ENCODE measurements around the gene COBLL1.
"Not testable (repeated sequence)": the region's sequence is repeated elsewhere in the genome, so short reads cannot be mapped to it uniquely, and the experiment has no call there.

COBLL1 gene

DNA sequence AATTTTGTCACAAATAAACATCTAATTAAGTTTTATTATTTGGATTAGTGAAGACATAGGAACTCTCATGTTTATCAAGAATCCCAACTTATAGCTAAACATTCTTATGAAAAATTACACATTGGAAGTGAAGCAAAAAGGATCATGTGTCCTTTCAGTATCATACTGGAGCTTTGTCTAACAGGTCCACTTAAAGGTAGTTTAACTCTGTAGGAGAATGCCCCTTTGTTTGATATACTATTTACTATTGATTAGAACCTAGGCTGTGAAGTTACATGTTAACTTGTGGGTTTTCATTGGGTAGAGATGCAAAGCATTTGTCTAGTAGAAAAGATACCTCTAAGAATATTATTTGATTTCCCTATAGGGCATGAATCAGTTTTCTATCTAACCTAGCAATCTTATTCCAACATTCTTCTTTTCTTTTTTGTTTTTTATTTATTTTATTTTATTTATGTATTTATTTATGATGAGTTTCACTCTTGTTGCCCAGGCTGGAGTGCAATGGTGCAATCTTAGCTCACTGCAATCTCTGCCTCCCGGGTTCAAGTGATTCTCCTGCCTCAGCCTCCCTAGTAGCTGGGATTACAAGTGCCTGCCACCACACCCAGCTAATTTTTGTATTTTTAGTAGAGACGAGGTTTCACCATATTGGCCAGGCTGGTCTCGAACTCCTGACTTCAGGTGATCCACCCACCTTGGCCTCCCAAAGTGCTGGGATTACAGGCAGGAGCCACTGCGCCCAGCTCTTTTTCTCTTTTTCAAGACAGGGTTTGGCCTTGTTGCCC lies 18.5 kb upstream of the COBLL1 start:
- FAIRE-seq; DNase-seq (ENCODE audit: extremely low spot score, insufficient read length, low read depth): not testable (repeated sequence)

DNA sequence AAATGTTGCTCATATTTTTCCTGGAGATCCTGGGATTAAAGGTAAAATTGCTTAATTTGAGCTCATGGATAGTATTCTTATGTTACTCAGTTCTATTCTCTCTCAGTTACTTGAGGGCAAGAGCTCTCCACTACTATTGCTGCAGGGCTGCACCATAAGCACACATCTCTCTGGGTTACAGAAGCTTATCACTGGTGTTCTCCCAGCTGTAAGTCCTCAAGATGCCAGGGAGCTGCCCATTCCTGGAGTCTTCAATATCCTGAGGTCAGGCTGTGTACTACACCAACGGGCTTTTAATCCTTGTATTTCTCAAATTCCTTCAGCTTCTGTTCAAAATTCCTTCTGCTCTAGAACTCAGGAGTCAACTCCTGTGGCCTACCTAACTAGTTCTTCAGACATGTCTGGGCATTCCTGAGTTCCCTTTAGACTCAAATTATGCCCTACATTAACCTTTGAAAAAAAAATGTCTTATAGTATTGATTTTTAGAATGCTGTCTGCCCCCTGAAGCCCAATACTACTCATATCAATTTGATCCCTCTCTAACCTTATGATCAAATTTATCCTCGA lies 17.7 kb upstream of the COBLL1 start:
- FAIRE-seq (no peak), DNase-seq (ENCODE audit: extremely low spot score, insufficient read length, low read depth) (no peak)

DNA sequence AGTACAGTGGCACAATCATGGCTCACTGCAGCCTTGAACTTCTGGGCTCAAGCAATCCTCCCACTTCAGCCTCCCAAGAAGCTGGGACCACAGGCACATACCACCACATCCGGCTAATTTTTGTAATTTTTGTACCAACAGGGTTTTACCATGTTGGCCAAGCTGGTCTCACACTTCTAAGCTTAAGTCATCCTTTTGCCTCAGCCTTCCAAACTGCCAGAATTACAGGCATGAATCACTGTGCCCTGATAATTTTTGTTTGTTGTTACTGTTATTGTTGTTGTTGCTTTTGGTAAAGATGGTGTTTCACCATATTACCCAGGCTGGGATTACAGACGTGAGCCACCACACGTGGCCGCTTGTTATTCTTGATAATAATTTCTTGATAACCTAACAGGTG lies 10.5 kb upstream of the COBLL1 start:
- no peak for FAIRE-seq
- no peak for DNase-seq (ENCODE audit: extremely low spot score, insufficient read length, low read depth)

DNA sequence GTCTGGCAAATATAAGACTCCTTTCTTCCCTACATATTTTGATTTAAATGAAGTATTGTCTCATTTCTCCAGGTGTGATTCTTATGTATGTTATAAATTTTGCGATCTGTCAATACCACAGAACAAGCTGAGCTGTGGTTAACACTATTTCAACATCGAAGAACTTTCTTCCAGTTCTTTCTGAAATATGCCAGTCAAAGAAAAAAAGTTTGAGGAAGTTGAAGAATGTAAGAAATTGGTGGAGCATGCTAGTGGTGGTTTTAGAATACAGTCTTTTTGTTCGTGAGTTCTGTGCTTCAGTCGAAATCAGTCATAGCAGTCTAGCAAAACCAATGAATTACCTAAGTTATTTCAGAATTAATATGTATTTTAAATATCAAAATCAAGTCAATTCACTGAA lies 8.6 kb upstream of the COBLL1 start:
- no peak for FAIRE-seq

DNA sequence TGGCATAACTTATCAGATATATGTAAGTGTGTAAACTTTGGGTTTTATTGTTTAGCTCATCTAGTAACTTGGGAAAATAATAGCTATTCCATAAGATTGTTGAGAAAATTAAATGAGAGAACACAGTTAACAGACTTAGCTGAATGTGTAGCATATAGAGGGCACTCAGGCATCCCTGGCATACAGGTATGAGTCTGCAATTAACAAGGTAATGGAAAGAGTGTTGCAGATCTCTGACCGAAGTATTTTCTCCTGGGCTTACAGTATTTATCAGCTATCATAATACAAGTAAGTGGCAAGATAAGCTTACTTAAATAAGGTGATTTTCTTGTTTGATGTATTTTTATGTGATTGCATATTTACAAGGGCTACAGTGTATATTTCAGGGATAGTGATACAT lies 7.9 kb upstream of the COBLL1 start:
- DNase-seq (ENCODE audit: extremely low spot score, insufficient read length, low read depth): no peak
- FAIRE-seq: no peak

More for the DNA sequence above, 8.6 kb upstream of the COBLL1 start:
- no peak for DNase-seq (ENCODE audit: extremely low spot score, insufficient read length, low read depth)

DNA sequence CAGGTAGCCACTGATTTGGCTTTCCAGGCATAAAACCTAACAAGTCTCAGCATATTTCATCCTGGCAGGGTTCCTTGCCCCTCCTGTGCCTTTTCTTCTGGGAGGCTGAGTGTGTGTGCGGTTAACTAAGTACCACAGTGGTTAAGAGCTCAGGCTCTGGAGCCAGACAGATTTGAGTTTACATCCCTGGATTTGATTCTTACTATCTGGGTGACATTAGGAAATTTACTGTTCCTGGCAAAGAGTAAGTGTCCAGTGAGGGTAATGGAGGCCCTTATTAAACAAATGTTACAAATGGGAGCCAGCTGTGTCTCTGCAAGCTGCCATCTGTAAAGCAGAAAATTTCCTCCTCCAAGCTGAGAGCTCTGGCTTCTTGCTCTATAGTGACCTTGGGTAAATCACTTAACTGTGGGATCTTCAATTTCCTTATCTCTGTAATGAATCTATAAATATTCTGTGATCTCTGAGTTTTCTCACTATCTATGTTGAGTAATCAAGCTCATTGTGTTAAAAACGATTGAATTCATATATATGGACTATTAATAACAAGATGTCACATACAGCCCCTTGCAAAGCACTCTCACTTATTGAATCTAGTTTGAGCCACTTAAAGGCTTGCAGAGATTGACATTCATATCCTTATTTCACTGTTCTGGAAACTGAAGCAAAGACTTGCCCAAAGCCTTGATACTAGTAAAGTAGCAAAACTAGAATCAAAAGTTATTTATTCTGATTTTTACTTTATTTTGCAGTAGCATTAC lies 6.5 kb upstream of the COBLL1 start:
- DNase-seq (ENCODE audit: extremely low spot score, insufficient read length, low read depth) (no peak), FAIRE-seq (no peak)

DNA sequence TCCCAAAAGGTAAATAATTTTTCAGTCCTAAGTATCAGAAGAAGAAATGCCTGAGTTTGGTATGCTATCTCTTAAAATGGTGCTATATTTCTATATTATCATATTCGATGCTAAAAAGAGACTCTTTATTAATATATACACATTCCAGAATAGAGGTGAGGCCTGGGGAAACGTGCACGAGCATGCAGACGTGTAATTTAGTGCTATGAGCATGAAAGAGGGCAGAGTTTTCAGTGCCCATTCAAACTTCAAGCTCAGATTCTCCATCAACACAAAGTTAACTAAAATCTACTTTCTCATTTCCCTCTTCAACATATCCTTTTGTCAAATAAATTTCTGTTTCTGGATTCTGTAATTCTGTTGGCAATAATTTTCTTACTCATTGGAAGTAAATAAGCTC lies 5.7 kb upstream of the COBLL1 start:
- FAIRE-seq (no peak), DNase-seq (ENCODE audit: extremely low spot score, insufficient read length, low read depth) (no peak)

DNA sequence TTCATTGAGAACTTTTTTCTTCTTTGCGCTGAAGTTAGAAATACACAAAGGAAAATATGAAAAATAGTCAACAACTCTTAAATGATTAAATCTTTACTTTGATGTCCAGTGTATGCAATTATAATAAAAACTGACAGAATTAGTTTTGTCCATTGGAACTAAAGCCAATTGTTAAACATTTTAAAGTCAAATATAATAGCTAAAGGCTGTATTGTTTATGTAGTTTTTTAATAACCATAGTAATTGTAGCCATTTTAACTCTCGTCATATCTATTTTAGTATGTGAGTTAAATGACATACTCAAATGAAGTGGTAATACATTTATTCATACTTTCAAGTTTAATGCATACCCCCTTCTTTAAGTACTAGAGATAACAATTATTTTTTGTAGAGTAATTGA lies 4.7 kb upstream of the COBLL1 start:
- DNase-seq (ENCODE audit: extremely low spot score, insufficient read length, low read depth): no peak
- no peak for FAIRE-seq

DNA sequence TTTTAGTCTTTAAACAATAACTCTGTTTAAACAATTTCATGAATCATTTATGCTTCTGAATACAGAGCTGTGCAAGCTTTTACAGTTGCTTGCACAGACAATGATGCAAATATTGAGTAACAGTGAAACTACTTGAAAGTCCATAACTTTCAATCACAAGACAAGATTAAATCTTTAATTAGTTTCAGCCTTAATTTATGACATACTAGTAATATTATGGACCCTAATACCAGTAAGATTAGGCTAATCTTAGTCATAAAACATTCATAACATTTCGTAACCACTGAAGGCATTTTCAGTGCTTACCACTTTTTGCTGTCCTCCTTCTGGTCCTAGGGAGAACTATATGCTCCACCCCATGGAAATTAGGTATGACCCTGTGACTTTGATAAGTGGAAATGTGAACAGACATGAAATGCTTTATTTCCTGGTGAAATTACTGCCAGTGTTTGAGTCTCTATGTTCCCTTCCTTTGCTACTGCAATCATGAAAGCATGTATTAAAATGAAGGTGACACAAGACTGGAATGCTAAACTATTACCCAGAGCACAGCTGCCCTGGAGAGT lies 1.8 kb upstream of the COBLL1 start:
- FAIRE-seq (no peak), DNase-seq (ENCODE audit: extremely low spot score, insufficient read length, low read depth) (no peak)

DNA sequence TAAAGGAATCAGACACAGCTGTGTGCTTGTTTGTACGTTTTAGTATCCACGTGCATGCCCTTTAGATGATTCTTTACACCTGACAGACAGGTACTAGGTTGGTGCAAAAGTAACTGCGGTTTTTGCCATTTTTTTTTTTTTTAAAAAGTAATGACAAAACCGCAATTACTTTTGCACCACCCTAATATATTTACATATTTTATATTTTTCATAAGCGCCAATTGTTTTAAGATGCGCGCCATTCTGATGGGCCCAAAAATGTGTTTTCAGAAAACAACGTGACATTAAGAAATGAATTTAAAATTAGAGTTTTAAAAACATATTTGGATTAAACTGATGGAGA lies 972 bp upstream of the COBLL1 start:
- DNase-seq (ENCODE audit: extremely low spot score, insufficient read length, low read depth) (no peak), FAIRE-seq (no peak)

DNA sequence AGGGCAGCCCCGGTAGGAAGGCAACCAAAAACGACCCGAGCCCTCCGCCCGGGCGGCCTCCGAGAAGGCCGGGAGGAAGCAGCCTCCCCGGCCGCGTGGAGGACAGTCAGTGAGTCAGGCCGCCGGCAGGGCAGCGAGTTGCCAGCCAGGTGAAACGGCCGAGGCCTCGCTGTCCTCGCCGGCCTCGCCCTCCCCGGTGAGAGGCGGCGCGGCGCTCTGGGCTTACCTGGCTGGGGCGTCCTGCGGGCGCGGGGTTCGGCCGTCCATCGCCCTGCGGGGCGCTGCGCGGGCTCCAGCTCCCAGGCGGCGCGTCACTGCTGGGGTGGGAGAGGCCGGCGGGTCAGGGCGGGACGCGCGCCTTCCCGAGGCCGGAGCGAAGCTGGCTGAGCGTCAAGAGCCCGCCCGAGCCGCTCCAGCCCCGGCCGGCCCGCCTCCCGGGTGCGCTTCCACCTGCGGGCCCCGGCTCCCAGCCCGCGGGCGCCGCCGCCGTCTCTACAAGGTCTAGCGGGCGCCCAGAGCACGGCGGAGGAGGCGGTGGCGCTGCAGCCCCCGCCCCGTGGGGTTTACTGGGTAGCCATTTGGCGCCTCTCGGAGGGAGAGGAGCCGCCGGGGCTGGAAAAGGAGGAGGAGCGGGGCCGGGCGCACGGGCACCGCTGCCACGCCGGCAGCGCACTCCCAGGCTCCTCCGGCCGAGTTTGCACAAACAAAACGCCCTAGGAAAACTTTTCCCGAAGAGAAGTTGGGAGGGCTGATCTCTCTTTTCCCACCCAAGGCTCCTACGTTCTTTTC lies 499 bp downstream of the COBLL1 start:
- FAIRE-seq: no peak
- DNase-seq (ENCODE audit: extremely low spot score, insufficient read length, low read depth): no peak

DNA sequence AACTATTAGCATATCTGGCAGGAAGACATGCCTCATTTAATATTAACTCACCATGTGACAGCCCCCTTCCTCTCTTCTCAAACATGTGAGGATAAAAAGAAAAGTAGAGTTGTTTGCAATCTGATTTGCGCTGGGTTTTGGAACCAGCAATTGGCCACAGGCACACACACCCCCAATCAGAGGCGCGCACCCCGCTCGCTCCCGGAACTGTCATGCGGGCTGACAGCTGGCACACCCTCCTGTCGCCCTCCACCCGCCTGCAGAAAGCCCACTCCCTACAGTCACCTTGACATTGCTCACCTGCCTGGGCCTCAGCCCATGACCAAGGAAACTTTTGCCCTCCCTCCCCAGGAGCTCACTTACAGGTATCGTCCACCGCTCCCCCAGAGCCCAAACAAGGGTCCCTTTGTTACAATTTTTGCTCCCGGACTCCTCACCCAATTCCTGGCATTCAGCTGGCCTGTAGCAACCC lies 1.1 kb downstream of the COBLL1 start:
- DNase-seq (ENCODE audit: extremely low spot score, insufficient read length, low read depth) (no peak), FAIRE-seq (no peak)

DNA sequence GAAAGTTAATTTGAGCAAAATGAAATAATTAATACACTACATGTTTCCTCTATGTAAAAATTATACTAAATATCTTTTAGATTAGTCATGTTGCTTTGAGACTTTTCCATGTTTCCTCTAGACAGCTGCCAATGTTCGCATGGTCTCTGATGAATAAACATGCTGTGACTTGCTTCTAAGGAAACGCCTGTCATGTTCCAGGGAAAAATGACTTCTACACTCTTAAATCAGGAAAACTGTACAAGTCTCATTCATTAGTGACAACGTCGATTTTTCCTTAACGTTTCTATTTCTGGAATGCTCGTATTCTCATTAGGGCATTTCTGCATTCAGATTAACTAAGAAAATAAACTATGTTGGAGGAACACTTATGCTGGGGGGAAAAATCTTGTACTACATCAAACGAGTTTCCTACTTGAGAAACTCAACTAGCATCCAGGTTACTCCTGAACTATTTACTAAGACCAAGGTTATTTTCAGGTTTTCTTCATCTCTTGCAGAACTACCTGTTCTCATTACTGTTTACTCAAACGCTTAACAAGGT lies 1.6 kb downstream of the COBLL1 start:
- DNase-seq (ENCODE audit: extremely low spot score, insufficient read length, low read depth): no peak
- no peak for FAIRE-seq

DNA sequence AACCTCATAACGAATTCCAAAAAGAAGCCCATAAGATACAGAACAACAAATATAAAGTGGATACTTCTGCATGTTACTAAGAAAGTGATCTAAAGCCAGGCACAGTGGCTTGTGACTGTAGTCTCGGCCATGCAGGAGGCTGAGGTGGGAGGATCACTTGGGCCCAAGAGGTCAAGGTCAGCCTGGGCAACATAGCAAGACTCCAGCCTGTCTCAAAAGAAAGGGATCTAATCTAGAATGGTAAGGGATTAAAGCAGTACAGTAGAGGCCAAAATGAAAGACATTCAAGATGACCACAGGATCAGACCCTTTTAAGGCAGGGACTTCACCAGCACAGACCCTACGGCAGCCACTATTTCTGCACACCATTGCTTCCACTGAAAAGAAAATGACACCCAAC lies 3.8 kb downstream of the COBLL1 start:
- FAIRE-seq (no peak), DNase-seq (ENCODE audit: extremely low spot score, insufficient read length, low read depth) (no peak)

DNA sequence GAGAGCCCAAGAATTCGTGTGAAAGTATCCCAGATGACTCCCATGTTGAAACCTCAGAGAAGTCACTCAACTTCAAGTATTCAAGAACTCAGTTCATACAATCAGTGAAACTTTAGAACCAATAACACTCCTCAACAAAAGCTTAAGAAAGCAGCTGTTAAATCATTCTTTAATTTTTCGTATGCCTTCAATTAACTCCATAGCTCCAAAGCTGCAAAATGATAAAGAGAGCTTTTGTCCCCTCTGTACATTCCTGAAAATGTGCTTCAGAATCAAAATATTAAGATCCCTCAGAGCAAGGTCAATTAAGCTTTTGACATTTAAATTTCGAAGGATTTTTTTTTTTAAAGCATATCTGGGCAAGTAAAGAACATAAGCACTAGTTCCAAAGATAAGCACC lies 4.7 kb downstream of the COBLL1 start:
- FAIRE-seq: no peak
- DNase-seq (ENCODE audit: extremely low spot score, insufficient read length, low read depth): no peak

DNA sequence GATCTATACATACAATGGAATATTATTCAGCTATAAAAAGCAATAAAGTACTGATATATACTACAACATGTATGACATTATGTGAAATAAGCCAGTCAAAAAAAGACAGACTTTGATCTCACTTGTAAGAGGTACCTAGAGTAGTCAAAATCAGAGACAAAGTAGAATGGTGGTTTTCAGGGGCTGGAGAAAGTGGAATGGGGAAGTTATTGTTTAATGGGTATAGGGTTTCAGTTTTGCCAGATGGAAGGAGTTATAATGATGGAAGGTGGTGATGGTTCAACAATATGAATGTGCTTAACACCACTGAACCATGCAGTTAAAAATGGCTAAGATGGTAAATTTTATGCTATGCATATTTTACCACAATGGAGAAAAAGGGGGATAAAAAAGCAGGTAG lies 6.3 kb downstream of the COBLL1 start:
- DNase-seq (ENCODE audit: extremely low spot score, insufficient read length, low read depth) (no peak), FAIRE-seq (no peak)

DNA sequence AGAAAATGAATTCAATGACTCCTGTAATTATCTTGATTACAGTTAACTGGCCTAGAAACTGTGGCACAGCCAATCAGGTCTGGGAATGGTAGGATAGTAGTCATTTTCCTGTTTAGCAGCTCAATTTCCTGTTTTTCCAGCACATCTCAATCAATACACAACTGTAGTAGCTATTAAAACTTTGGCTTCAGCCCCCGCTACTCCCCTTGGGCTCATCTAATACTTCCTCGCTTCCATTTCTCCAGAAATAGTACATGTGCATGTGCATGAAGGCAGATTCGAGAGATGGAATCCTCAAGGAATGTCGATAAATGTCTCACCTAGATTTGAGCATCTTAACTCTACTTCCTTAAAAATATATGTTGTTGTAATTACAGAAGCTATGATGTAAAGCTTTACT lies 9.7 kb downstream of the COBLL1 start:
- DNase-seq (ENCODE audit: extremely low spot score, insufficient read length, low read depth) (no peak), FAIRE-seq (no peak)

DNA sequence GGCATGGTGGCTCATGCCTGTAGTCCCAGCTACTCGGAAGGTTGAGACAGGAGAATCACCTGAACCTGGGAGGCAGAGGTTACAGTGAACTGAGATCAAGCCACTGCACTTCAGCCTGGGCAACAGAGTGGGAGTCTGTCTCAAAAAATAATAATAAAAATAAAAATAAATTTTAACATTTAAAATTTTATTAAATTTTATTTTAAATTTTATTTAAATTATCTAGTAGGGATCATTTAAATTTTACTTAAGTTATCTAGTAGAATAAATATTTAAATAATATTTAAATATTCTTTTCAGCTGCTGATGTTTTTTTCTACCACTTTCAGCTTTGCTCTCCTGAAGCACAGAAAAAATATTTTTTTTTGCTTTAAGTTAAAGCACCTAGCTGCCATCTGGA lies 10.4 kb downstream of the COBLL1 start:
- no peak for DNase-seq (ENCODE audit: extremely low spot score, insufficient read length, low read depth)
- no peak for FAIRE-seq

DNA sequence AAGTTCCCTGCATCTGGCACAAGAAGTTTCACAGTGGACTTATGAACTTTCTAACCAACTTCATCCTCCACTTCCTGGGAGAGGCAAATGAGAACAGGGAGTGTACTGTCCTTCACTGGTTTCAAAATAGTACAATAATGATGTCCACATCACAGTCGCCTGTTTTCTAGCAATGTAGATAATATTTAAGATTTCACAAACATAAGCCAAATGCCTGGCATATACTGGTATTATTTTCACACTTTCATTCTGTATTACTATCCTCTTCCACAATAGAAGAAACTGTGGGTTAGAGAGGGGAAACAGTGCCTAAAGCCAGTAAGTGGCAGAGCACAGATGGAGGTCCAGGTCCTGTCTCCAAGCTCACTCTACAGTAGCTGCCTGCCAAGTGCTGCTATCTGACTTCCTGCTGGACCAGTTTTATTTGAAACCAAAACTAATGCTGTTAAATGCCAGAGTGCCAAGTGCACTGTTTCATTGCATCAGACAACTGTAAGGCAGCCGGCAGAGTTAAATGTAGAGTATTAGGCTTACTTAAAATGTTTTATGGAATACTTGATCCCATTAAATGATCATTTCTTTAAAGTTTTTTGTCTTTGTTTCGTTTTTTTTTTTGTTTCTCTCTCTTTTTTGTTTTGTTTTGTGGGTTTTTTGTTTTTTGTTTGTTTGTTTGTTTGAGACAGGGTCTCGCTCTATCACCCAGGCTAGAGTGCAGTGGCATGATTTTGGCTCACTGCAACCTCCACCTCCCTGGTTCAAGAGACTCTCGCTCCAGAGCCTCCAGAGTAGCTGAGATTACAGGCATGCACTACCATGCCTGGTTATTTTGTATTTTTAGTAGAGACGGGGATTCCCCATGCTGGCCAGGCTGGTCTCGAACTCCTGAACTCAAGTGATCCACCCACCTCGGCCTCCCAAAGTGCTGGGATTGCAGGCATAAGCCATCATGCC lies 15.1 kb downstream of the COBLL1 start:
- no peak for DNase-seq (ENCODE audit: extremely low spot score, insufficient read length, low read depth)
- FAIRE-seq: no peak

Measured in GM18507 (cell line).